Right atrium auricular region (tissue), 2 donors: ENCODE measurements around the gene PCNT. TPM values are rescaled to one million over a fixed set of nuclear protein-coding genes. Genes with fewer than 3 reads are reported as not detected.

Experiments used
- DNase-seq: peaks from one replicate; pipeline ENCODE4 v3.0.0-alpha.2; 2019; ENCODE audit warnings: low spot score
- H3K27ac ChIP-seq, 2 donors: fragments of 200-600 bp; sonication (generic); 1 replicate in 1 of 2; 2 replicates in 1 of 2; pipeline ENCODE4 v1.5.1; 2016 to 2019
- H3K27me3 ChIP-seq, 2 donors: fragments of 200-600 bp; sonication (generic); one replicate each; pipeline versions ENCODE4 v1.5.1 to v1.6.0; 2017 to 2019
- H3K36me3 ChIP-seq: fragments of 200-600 bp; sonication (generic); one replicate; pipeline ENCODE4 v1.5.1; 2016
- H3K4me1 ChIP-seq, 2 donors: fragments of 200-600 bp; sonication (generic); one replicate each; pipeline versions ENCODE4 v1.5.1 to v1.6.0; 2017 to 2019
- H3K4me3 ChIP-seq, 2 donors: fragments of 200-600 bp; sonication (generic); 1 replicate in 1 of 2; 2 replicates in 1 of 2; pipeline ENCODE4 v1.5.1; 2017 to 2019; ENCODE audit warnings: mild to moderate bottlenecking in 1 of 2, moderate library complexity in 1 of 2
- H3K9me3 ChIP-seq, 2 donors: fragments of 200-600 bp; sonication (generic); one replicate each; pipeline ENCODE4 v1.5.1; 2019
- CTCF ChIP-seq, 2 donors: fragments of 200-600 bp; sonication (generic); IDR thresholded peaks; one replicate each; pipeline ENCODE4 v1.5.1; 2019; ENCODE audit warnings: antibody characterized with exemption in 2 of 2
- total RNA-seq, 2 donors: library from RNA; depleted of rRNA; stranded (reverse); fragments of >200 nt; gene quantifications; one replicate each; pipeline ENCODE4 v1.1.0, GENCODE V29; 2016

PCNT gene
- total RNA-seq, 2 donors from 2014 or later = 31.7 to 40.3 TPM

GRCh38 chr21:46478910-46479309 lies 155.0 kb downstream of the PCNT start:
- no peak for TF ChIP-seq CTCF (IDR thresholded peaks at IDR 0.05)
- Histone ChIP-seq H3K4me1 (peaks cover 0 to 24% of the 10 kb centered on the region in 2 donors), H3K36me3 (no peaks in the 10 kb centered on the region), H3K27me3 (no peaks in the 10 kb centered on the region), H3K9me3 (no peaks in the 10 kb centered on the region), H3K4me3 (no peak overlapping the region), H3K27ac (no peak overlapping the region)
- no peak for DNase-seq

- no peak for TF ChIP-seq CTCF (IDR thresholded peaks at IDR 0.05)
- no peak overlapping the region for H3K27ac ChIP-seq
- no peak for DNase-seq
- H3K4me1 ChIP-seq = peaks cover 0 to 25% of the 10 kb centered on the region in 2 donors
- no peak overlapping the region for H3K4me3 ChIP-seq
- H3K27me3 ChIP-seq = no peaks in the 10 kb centered on the region
- no peaks in the 10 kb centered on the region for H3K9me3 ChIP-seq
- no peaks in the 10 kb centered on the region for H3K36me3 ChIP-seq
Measured at GRCh38 chr21:46480466-46480865, 156.5 kb downstream of the PCNT start.

GRCh38 chr21:46482225-46482845 lies 158.4 kb downstream of the PCNT start:
- no peak for TF ChIP-seq CTCF (IDR thresholded peaks at IDR 0.05)
- Histone ChIP-seq H3K4me3 (no peak overlapping the region), H3K9me3 (no peaks in the 10 kb centered on the region), H3K27ac (no peak overlapping the region), H3K27me3 (no peaks in the 10 kb centered on the region), H3K4me1 (peaks cover 0 to 25% of the 10 kb centered on the region in 2 donors), H3K36me3 (peaks cover 11% of the 10 kb centered on the region)
- DNase-seq = no peak

GRCh38 chr21:46482846-46483231 lies 158.9 kb downstream of the PCNT start:
- no peak for DNase-seq
- TF ChIP-seq CTCF (IDR thresholded peaks at IDR 0.05) = no peak
- H3K9me3 ChIP-seq = no peaks in the 10 kb centered on the region
- peaks cover 0 to 25% of the 10 kb centered on the region in 2 donors for H3K4me1 ChIP-seq
- no peak overlapping the region for H3K4me3 ChIP-seq
- H3K36me3 ChIP-seq = peaks cover 11% of the 10 kb centered on the region
- no peak overlapping the region for H3K27ac ChIP-seq
- no peaks in the 10 kb centered on the region for H3K27me3 ChIP-seq

GRCh38 chr21:46483300-46484295 lies 159.6 kb downstream of the PCNT start:
- Histone ChIP-seq H3K27ac (no peak overlapping the region), H3K4me3 (no peak overlapping the region), H3K4me1 (peaks cover 0 to 25% of the 10 kb centered on the region in 2 donors), H3K9me3 (no peaks in the 10 kb centered on the region), H3K27me3 (no peaks in the 10 kb centered on the region), H3K36me3 (peaks cover 11% of the 10 kb centered on the region)
- no peak for TF ChIP-seq CTCF (IDR thresholded peaks at IDR 0.05)
- no peak for DNase-seq
